ENCODE measurements around the gene EPS8L3. TPM values are rescaled to one million over a fixed set of nuclear protein-coding genes. Genes with fewer than 3 reads are reported as not detected.
"Not testable (repeated sequence)": the region's sequence is repeated elsewhere in the genome, so short reads cannot be mapped to it uniquely, and the experiment has no call there.

EPS8L3 gene
- polyA plus RNA-seq, 1 of the 3 experiments (the other 2 are of a cell fraction) = not detected

- no peaks in the 10 kb centered on the region for H3K36me3 ChIP-seq (replicated peaks in 1 of 2; ENCODE audit: control insufficient read depth in 1 of 2, insufficient read depth in 2 of 2, low read length in 1 of 2)
- no peak overlapping the region for H2AFZ ChIP-seq (ENCODE audit: low read depth)
- H3K27ac ChIP-seq (ENCODE audit: low read depth in 2 of 2, low read length in 1 of 2) = no peak overlapping the region
- no peak for DNase-seq
- no peak overlapping the region for H3K9ac ChIP-seq
- CTCF ChIA-PET = interaction anchor here (0.9 to 1.9 kb wide), 4 partner anchors 16 to 227 kb away, joined by 3 to 7 read pairs (median 4); partner anchors contain the start of gene AHCYL1
- TF ChIP-seq USF1 (IDR thresholded peaks at IDR 0.05; ENCODE audit: borderline replicate concordance, low read depth) (no peak), MXI1 (IDR thresholded peaks at IDR 0.05; ENCODE audit: low read depth, low read length) (no peak), RFX5 (IDR thresholded peaks at IDR 0.05; ENCODE audit: low read length) (no peak), GABPA (IDR thresholded peaks at IDR 0.05; ENCODE audit: low read depth) (no peak), YY1 (IDR thresholded peaks at IDR 0.05; ENCODE audit: low read depth) (no peak), REST (IDR thresholded peaks at IDR 0.05; ENCODE audit: low read depth, low read length) (no peak), NFIC (IDR thresholded peaks at IDR 0.05; ENCODE audit: borderline replicate concordance) (no peak), USF2 (IDR thresholded peaks at IDR 0.05; ENCODE audit: borderline replicate concordance, low read depth, low read length) (no peak), ZBTB33 (IDR thresholded peaks at IDR 0.05; ENCODE audit: borderline replicate concordance, low read depth) (no peak), SIN3A (IDR thresholded peaks at IDR 0.05; ENCODE audit: borderline replicate concordance, low read depth, low read length) (no peak)
- no peak overlapping the region for H3K4me3 ChIP-seq (ENCODE audit: low read depth in 2 of 2, low read length in 1 of 2)
- no peaks in the 10 kb centered on the region for H3K79me2 ChIP-seq (ENCODE audit: insufficient read depth)
- 81% methylated on average over 5 of the region's 7 CpGs for WGBS (ENCODE audit: low lambda C conversion rate)
- POLR2A ChIA-PET = no interaction called here
- H3K4me2 ChIP-seq = no peak overlapping the region
- peaks cover 0 to 13% of the 10 kb centered on the region in 2 experiments; a peak in 1 of 4 replicates for H3K4me1 ChIP-seq (ENCODE audit: control insufficient read depth in 1 of 2, insufficient read depth in 2 of 2, low read depth in 1 of 2, low read length in 1 of 2)
- no peaks in the 10 kb centered on the region for H3F3A ChIP-seq (replicated peaks; ENCODE audit: insufficient read depth)
- no peaks in the 10 kb centered on the region for H4K20me1 ChIP-seq (ENCODE audit: insufficient read depth)
- H3K27me3 ChIP-seq (ENCODE audit: insufficient read depth) = no peaks in the 10 kb centered on the region
- no peaks in the 10 kb centered on the region for H3K9me2 ChIP-seq
- H3K9me3 ChIP-seq = no peaks in the 10 kb centered on the region
Measured at GRCh38 chr1:109756848-109757521, 6.7 kb downstream of the EPS8L3 start.

- H3K9me2 ChIP-seq; H3K36me3 ChIP-seq (replicated peaks in 1 of 2; ENCODE audit: control insufficient read depth in 1 of 2, insufficient read depth in 2 of 2, low read length in 1 of 2); H3K9me3 ChIP-seq; H3K4me1 ChIP-seq (ENCODE audit: control insufficient read depth in 1 of 2, insufficient read depth in 2 of 2, low read depth in 1 of 2, low read length in 1 of 2); H3K27me3 ChIP-seq (ENCODE audit: insufficient read depth); H3K4me2 ChIP-seq; H3F3A ChIP-seq (replicated peaks; ENCODE audit: insufficient read depth); H3K4me3 ChIP-seq (ENCODE audit: low read depth in 2 of 2, low read length in 1 of 2); H3K27ac ChIP-seq (ENCODE audit: low read depth in 2 of 2, low read length in 1 of 2); DNase-seq; H3K9ac ChIP-seq; H4K20me1 ChIP-seq (ENCODE audit: insufficient read depth); POLR2A ChIA-PET; H2AFZ ChIP-seq (ENCODE audit: low read depth); H3K79me2 ChIP-seq (ENCODE audit: insufficient read depth): not testable (repeated sequence)
- WGBS (ENCODE audit: low lambda C conversion rate) = 79% methylated on average over 5 of the region's 5 CpGs
- CTCF ChIA-PET = interaction anchor here (1.0 to 1.9 kb wide), 3 partner anchors 20 to 228 kb away, joined by 3 to 7 read pairs (median 4); partner anchors contain the start of gene AHCYL1
Measured at GRCh38 chr1:109756325-109756724, 7.4 kb downstream of the EPS8L3 start.
